ENCODE measurements around the gene ZDHHC11B.
"Not testable (repeated sequence)": the region's sequence is repeated elsewhere in the genome, so short reads cannot be mapped to it uniquely, and the experiment has no call there.

Gene ZDHHC11B

GRCh38 chr5:782356-782755 is 2.2 kb downstream of the ZDHHC11B start:
- not testable (repeated sequence) for H3K9ac ChIP-seq (ENCODE audit: low read length); H2AFZ ChIP-seq (ENCODE audit: insufficient read depth, low read length, poor library complexity); H3K79me2 ChIP-seq (ENCODE audit: control insufficient read depth, insufficient read depth, low read length, poor library complexity); H2AK5ac ChIP-seq (ENCODE audit: low read length); H2BK120ac ChIP-seq (ENCODE audit: insufficient read depth, low read length, poor library complexity); H3K27ac ChIP-seq (ENCODE audit: low read depth, low read length); H3K4me3 ChIP-seq (ENCODE audit: low read depth, low read length); H3K9me3 ChIP-seq (ENCODE audit: insufficient read depth, low read depth, low read length); H3K14ac ChIP-seq (ENCODE audit: low read length); DNase-seq; H4K8ac ChIP-seq (ENCODE audit: low read depth, low read length); H3K4me2 ChIP-seq (ENCODE audit: low read length); H2BK5ac ChIP-seq (ENCODE audit: low read depth, low read length, poor library complexity); H3K79me1 ChIP-seq (ENCODE audit: low read length); H3K4ac ChIP-seq (ENCODE audit: low read depth, low read length); H4K91ac ChIP-seq (ENCODE audit: low read depth, low read length); H4K12ac ChIP-seq (ENCODE audit: low read depth, low read length); H3K18ac ChIP-seq (ENCODE audit: low read length); H2BK12ac ChIP-seq (ENCODE audit: low read length); H3K36me3 ChIP-seq (ENCODE audit: control insufficient read depth in 1 of 2, insufficient read depth in 2 of 2, low read length in 2 of 2); H3K4me1 ChIP-seq (ENCODE audit: control insufficient read depth in 1 of 2, insufficient read depth in 2 of 2, low read length in 2 of 2); H3K23ac ChIP-seq (ENCODE audit: low read length)
- no CpG with 5 or more reads among the region's 12 CpGs for WGBS (ENCODE audit: extremely low coverage, insufficient coverage, insufficient read length)
- H3K27me3 ChIP-seq (ENCODE audit: insufficient read depth, low read length), result peaks cover 12% of the 10 kb centered on the region

- not testable (repeated sequence) for H2BK5ac ChIP-seq (ENCODE audit: low read depth, low read length, poor library complexity); H4K91ac ChIP-seq (ENCODE audit: low read depth, low read length); H3K79me1 ChIP-seq (ENCODE audit: low read length); DNase-seq; H3K36me3 ChIP-seq (ENCODE audit: control insufficient read depth in 1 of 2, insufficient read depth in 2 of 2, low read length in 2 of 2); H3K23ac ChIP-seq (ENCODE audit: low read length); H3K79me2 ChIP-seq (ENCODE audit: control insufficient read depth, insufficient read depth, low read length, poor library complexity); H3K27ac ChIP-seq (ENCODE audit: low read depth, low read length); H3K4me2 ChIP-seq (ENCODE audit: low read length); H3K18ac ChIP-seq (ENCODE audit: low read length); H2BK12ac ChIP-seq (ENCODE audit: low read length); H3K14ac ChIP-seq (ENCODE audit: low read length); H3K4me3 ChIP-seq (ENCODE audit: low read depth, low read length); H2AK5ac ChIP-seq (ENCODE audit: low read length); H4K8ac ChIP-seq (ENCODE audit: low read depth, low read length); H3K4ac ChIP-seq (ENCODE audit: low read depth, low read length); H4K12ac ChIP-seq (ENCODE audit: low read depth, low read length); H2BK120ac ChIP-seq (ENCODE audit: insufficient read depth, low read length, poor library complexity); H3K9me3 ChIP-seq (ENCODE audit: insufficient read depth, low read depth, low read length); H3K9ac ChIP-seq (ENCODE audit: low read length); H2AFZ ChIP-seq (ENCODE audit: insufficient read depth, low read length, poor library complexity); H3K4me1 ChIP-seq (ENCODE audit: control insufficient read depth in 1 of 2, insufficient read depth in 2 of 2, low read length in 2 of 2)
- no CpG with 5 or more reads among the region's 17 CpGs for WGBS (ENCODE audit: extremely low coverage, insufficient coverage, insufficient read length)
- H3K27me3 ChIP-seq (ENCODE audit: insufficient read depth, low read length), result peaks cover 12% of the 10 kb centered on the region
These were observed 4.0 kb downstream of the ZDHHC11B start for GRCh38 chr5:780571-780970.

GRCh38 chr5:778967-779366 is 5.6 kb downstream of the ZDHHC11B start:
- H2AFZ ChIP-seq (ENCODE audit: insufficient read depth, low read length, poor library complexity); H2AK5ac ChIP-seq (ENCODE audit: low read length); H4K8ac ChIP-seq (ENCODE audit: low read depth, low read length); H3K4me2 ChIP-seq (ENCODE audit: low read length); H3K27me3 ChIP-seq (ENCODE audit: insufficient read depth, low read length); H2BK5ac ChIP-seq (ENCODE audit: low read depth, low read length, poor library complexity); H3K23ac ChIP-seq (ENCODE audit: low read length); H3K4me3 ChIP-seq (ENCODE audit: low read depth, low read length); H2BK12ac ChIP-seq (ENCODE audit: low read length); H3K14ac ChIP-seq (ENCODE audit: low read length); H3K36me3 ChIP-seq (ENCODE audit: control insufficient read depth in 1 of 2, insufficient read depth in 2 of 2, low read length in 2 of 2); DNase-seq; H3K18ac ChIP-seq (ENCODE audit: low read length); H3K79me2 ChIP-seq (ENCODE audit: control insufficient read depth, insufficient read depth, low read length, poor library complexity); H4K91ac ChIP-seq (ENCODE audit: low read depth, low read length); H3K9me3 ChIP-seq (ENCODE audit: insufficient read depth, low read depth, low read length); H3K27ac ChIP-seq (ENCODE audit: low read depth, low read length); H3K4me1 ChIP-seq (ENCODE audit: control insufficient read depth in 1 of 2, insufficient read depth in 2 of 2, low read length in 2 of 2); H4K12ac ChIP-seq (ENCODE audit: low read depth, low read length); H3K79me1 ChIP-seq (ENCODE audit: low read length); H3K9ac ChIP-seq (ENCODE audit: low read length); H2BK120ac ChIP-seq (ENCODE audit: insufficient read depth, low read length, poor library complexity); H3K4ac ChIP-seq (ENCODE audit: low read depth, low read length): not testable (repeated sequence)
- no CpG with 5 or more reads among the region's 9 CpGs for WGBS (ENCODE audit: extremely low coverage, insufficient coverage, insufficient read length)

- H4K12ac ChIP-seq (ENCODE audit: low read depth, low read length); H3K14ac ChIP-seq (ENCODE audit: low read length); H2AFZ ChIP-seq (ENCODE audit: insufficient read depth, low read length, poor library complexity); H3K27ac ChIP-seq (ENCODE audit: low read depth, low read length); H2BK5ac ChIP-seq (ENCODE audit: low read depth, low read length, poor library complexity); H2AK5ac ChIP-seq (ENCODE audit: low read length); H3K4me3 ChIP-seq (ENCODE audit: low read depth, low read length); DNase-seq; H4K91ac ChIP-seq (ENCODE audit: low read depth, low read length); H3K23ac ChIP-seq (ENCODE audit: low read length); H3K79me1 ChIP-seq (ENCODE audit: low read length); H3K4ac ChIP-seq (ENCODE audit: low read depth, low read length); H2BK120ac ChIP-seq (ENCODE audit: insufficient read depth, low read length, poor library complexity); H3K79me2 ChIP-seq (ENCODE audit: control insufficient read depth, insufficient read depth, low read length, poor library complexity); H3K4me2 ChIP-seq (ENCODE audit: low read length); H3K9me3 ChIP-seq (ENCODE audit: insufficient read depth, low read depth, low read length); H3K9ac ChIP-seq (ENCODE audit: low read length); H3K27me3 ChIP-seq (ENCODE audit: insufficient read depth, low read length); H3K36me3 ChIP-seq (ENCODE audit: control insufficient read depth in 1 of 2, insufficient read depth in 2 of 2, low read length in 2 of 2); H3K4me1 ChIP-seq (ENCODE audit: control insufficient read depth in 1 of 2, insufficient read depth in 2 of 2, low read length in 2 of 2); H4K8ac ChIP-seq (ENCODE audit: low read depth, low read length); H2BK12ac ChIP-seq (ENCODE audit: low read length); H3K18ac ChIP-seq (ENCODE audit: low read length): not testable (repeated sequence)
- WGBS (ENCODE audit: extremely low coverage, insufficient coverage, insufficient read length), result no CpG with 5 or more reads among the region's 6 CpGs
These were observed 6.1 kb downstream of the ZDHHC11B start for GRCh38 chr5:778421-778820.
